K562 (cell line): Measurements from ENCODE around the gene GALNT13.

Source experiments
- CTCF ChIP-seq, 3 experiments: IDR thresholded peaks in 2 of 3; conservative IDR thresholded peaks in 1 of 3; 2 replicates each; pipeline ENCODE4 v1.5.1; 2011 to 2012; ENCODE audit warnings: low read length in 3 of 3, mild to moderate bottlenecking in 3 of 3, control low read depth in 2 of 3, improper control_type of control experiment in 1 of 3, inconsistent platforms in 1 of 3, low read depth in 1 of 3, mixed read lengths in 1 of 3, moderate library complexity in 1 of 3; ENCODE audit not compliant: insufficient read depth in 2 of 3
- HDAC1 ChIP-seq, 2 experiments: fragments of 450-650 bp; IDR thresholded peaks; 2 replicates each; pipeline ENCODE4 v1.6.1; 2016 to 2017; ENCODE audit warnings: inconsistent platforms in 1 of 2, mild to moderate bottlenecking in 1 of 2, moderate library complexity in 1 of 2
- SRSF9 ChIP-seq: fragments of 200-400 bp; formaldehyde crosslinking; IDR thresholded peaks from 2 replicates; pipeline ENCODE4 v1.6.1; 2017; ENCODE audit warnings: low read depth, low read length, borderline replicate concordance
- ZNF384 ChIP-seq: IDR thresholded peaks from 2 replicates; pipeline ENCODE4 v1.6.1; 2012; ENCODE audit warnings: low read depth, low read length, improper control_type of control experiment

GRCh38 chr2:154267983-154268382 is 396.3 kb downstream of the GALNT13 start:
- TF ChIP-seq HDAC1 (IDR thresholded peaks at IDR 0.05) (no peak), SRSF9 (no peak), ZNF384 (no peak), CTCF (IDR thresholded peaks at IDR 0.05 in 2 of 3, conservative IDR thresholded peaks at IDR 0.05 in 1 of 3; ENCODE audit: insufficient read depth in 2 of 3, low read depth in 1 of 3, low read length in 3 of 3) (no peak)
